Right forelimb (tissue), 1 donor: ENCODE results near the gene SEC14L2.
"Not testable (repeated sequence)": the region's sequence is repeated elsewhere in the genome, so short reads cannot be mapped to it uniquely, and the experiment has no call there.

Source experiments
- DNase-seq: peaks from one replicate; pipeline ENCODE4 v3.0.0-alpha.2; 2018

Gene SEC14L2

DNA sequence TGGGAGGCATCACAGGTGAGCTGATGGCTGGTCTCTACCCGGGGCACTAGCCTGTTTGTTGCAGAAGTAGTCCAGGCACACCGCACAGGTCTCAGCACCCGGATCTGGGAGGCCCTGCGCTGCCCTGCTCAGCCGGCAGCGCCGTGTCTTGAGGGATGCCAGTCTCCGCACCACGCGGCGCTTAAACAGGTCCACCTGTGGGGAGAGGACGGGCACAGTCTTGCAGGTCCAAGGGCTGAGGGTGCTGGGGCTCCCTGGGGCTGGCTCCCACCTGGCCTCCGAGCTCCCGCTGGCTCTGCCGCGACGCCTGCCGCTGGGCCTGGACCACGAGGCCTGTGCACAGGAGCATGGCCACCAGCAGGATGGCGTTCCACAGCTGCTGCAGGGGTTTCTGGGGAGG, 16.8 kb upstream of the SEC14L2 start:
- no peak for DNase-seq

- DNase-seq = no peak
Measured at GRCh38 chr22:30381264-30381663, 15.6 kb upstream of the SEC14L2 start.

GRCh38 chr22:30382340-30382739, 14.5 kb upstream of the SEC14L2 start:
- DNase-seq = no peak

GRCh38 chr22:30383061-30383460, 13.8 kb upstream of the SEC14L2 start:
- no peak for DNase-seq

- DNase-seq = no peak
Measured at GRCh38 chr22:30385942-30386341, 10.9 kb upstream of the SEC14L2 start.

GRCh38 chr22:30386608-30386959, 10.2 kb upstream of the SEC14L2 start:
- DNase-seq = no peak

- peak; percentile 92 for DNase-seq
Measured at GRCh38 chr22:30386960-30387827, 9.6 kb upstream of the SEC14L2 start, which contains the start of gene RNF215. TSS of gene RNF215 (minus strand) at chr22:30387411. CDS start at chr22:30387313, 98 bp downstream.

GRCh38 chr22:30390974-30391691, 5.7 kb upstream of the SEC14L2 start:
- DNase-seq = no peak

- DNase-seq = no peak
Measured at GRCh38 chr22:30392661-30393321, 4.0 kb upstream of the SEC14L2 start.

DNA sequence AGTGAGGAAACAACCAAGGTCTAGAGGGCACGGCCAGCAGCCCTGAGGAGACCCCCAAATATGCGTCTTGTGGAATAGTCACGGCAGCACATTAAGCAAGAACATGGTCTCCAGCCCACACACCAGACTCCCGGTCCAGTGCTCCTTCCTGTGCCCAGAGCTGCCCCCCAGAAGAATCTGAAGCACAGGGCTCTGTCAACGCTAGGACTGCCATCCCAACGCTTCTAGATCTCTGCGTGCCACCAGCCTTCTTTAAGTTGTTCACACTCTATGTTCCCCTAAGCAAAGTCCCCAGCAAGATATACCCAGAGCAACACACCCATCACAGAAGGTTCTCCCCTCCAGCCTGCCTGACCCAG, 3.5 kb upstream of the SEC14L2 start:
- DNase-seq = no peak

DNA sequence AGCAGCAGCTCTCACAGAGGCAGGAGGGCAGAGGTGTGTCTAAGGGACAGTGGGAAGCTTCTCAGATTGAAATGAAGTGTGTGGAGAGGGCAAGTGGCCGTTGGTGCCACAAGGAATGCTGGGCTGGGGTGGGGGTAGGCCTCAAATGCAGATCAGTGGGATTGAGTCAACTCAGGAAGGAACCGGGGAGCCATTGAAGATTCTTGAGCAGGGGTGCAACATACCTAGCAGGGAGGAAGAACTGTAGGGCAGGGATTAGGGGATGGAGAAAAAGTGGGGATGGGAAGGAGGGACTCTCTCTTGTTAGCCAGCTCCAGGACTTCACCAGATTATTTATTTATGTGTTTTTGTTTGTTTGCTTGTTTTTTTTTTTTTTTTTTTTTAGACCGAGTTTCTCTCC, 2.9 kb upstream of the SEC14L2 start:
- no peak for DNase-seq

GRCh38 chr22:30397656-30398635, 1.1 kb downstream of the SEC14L2 start:
- no peak for DNase-seq

DNA sequence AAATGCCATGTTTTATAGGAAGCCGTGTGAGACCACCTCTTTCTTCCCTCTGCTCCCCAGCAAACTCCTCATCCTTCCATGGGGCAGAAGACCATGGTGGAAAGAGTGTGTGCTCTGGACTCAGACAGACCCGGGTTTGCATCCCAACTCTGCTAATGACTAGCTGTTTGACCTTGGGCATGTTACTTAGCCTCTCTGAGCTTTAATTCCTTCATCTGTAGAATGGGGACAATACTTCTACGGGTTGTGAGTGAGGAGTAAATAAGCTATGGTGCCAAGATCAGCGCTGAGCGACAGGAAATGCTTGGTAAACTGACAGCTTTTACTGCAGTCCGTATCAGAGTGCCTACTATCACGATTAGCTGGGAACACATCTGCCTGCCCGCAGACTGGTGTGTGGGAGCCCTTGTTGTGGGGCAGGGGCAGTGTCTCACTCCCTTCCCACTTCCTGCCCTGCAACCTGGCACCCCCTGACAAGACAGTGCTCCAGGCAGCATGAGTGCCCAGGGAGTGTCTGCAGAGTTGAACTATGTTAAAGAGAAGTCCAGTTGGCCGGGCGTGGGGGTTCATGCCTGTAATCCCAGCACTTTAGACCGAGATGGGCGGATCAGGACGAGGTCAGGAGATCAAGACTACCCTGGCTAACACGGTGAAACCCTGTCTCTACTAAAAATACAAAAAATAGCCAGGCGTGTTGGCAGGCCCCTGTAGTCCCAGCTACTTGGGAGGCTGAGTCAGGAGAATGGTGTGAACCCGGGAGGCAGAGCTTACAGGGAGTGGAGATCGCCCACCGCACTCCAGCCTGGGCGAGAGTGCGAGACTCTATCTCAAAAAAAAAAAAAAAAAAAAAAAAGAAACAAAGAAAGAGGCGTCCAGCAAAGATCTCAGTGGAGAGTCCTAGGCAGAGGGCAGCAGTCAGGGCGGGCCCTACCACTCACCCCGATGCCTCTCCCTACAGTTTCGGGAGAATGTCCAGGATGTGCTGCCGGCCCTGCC, 2.2 kb downstream of the SEC14L2 start:
- no peak for DNase-seq

- no peak for DNase-seq
Measured at GRCh38 chr22:30399718-30400117, 2.9 kb downstream of the SEC14L2 start.

GRCh38 chr22:30400159-30400558, 3.3 kb downstream of the SEC14L2 start:
- no peak for DNase-seq

GRCh38 chr22:30401024-30401423, 4.2 kb downstream of the SEC14L2 start:
- not testable (repeated sequence) for DNase-seq

GRCh38 chr22:30402028-30402765, 5.4 kb downstream of the SEC14L2 start:
- DNase-seq = no peak

DNA sequence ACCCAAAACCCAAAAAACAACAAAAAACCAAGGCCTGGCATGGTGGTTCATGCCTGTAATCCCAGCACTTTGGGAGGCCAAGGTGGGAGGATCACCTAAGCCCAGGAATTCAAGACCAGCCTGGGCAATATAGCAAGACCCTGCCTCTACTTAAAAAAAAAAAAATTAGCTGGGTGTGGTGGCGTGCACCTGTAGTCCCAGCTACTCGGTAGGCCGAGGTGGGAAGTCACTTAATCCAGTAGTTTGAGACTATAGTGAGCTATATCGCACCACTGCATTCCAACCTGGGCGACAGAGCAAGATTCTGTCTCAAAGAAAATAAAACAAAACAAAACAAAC, 5.9 kb downstream of the SEC14L2 start:
- DNase-seq = not testable (repeated sequence)

DNA sequence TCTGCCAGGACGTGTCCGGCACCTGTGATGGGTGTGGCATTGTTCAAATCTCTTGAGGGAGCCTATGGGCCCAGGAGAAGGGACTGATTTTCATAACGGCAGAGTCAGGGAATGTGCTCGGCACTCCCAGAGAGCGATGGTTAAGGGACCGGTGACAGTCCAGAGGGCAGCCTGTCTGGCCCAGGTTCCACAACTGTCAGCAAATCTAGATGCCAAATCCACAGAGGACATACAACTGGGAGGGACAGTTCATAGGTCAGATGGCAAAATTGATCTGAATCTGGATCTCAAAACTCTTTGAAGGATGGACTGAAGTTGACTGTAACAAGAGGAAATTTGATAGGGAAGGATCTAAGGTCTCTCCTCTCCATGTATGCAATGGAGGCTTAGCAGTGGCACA, 7.5 kb downstream of the SEC14L2 start:
- DNase-seq = no peak

GRCh38 chr22:30405731-30406130, 8.9 kb downstream of the SEC14L2 start:
- no peak for DNase-seq

- DNase-seq = no peak
Measured at GRCh38 chr22:30406400-30406799, 9.6 kb downstream of the SEC14L2 start.
